ENCODE measurements around the gene NOS1AP.

The NOS1AP gene

GRCh38 chr1:162193221-162193620 lies 123.7 kb downstream of the NOS1AP start:
- no peak for TF ChIP-seq CTCF (IDR thresholded peaks at IDR 0.05; ENCODE audit: insufficient read depth, low read depth, low read length, missing control alignments)
- no peak overlapping the region for H3K4me3 ChIP-seq (ENCODE audit: low read length)
- no peak for DNase-seq (ENCODE audit: low read depth)

- no peak for TF ChIP-seq CTCF (IDR thresholded peaks at IDR 0.05; ENCODE audit: insufficient read depth, low read depth, low read length, missing control alignments)
- H3K4me3 ChIP-seq (ENCODE audit: low read length): no peak overlapping the region
- no peak for DNase-seq (ENCODE audit: low read depth)
Observed at GRCh38 chr1:162193815-162194214, 124.3 kb downstream of the NOS1AP start.

GRCh38 chr1:162195567-162195966 lies 126.1 kb downstream of the NOS1AP start:
- no peak for TF ChIP-seq CTCF (IDR thresholded peaks at IDR 0.05; ENCODE audit: insufficient read depth, low read depth, low read length, missing control alignments)
- no peak overlapping the region for H3K4me3 ChIP-seq (ENCODE audit: low read length)
- no peak for DNase-seq (ENCODE audit: low read depth)

DNA sequence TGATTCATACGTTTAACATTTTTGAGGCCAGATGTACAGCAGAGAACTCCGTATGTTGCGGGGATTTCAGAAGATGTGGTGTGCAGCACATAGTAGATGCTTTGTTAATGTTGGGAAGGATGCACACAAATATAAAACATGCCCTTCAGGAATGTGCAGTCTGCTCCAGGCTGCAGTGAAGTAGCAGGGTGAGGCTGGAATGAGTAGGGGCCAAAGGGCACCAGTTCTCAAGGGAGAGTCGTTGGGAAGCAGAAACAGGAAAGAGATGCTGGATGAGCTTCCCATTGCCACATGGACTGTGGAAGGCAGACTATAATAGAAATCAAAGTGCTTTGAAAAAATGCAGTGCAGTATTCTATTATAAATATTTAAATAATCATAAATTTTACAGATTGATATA lies 126.9 kb downstream of the NOS1AP start:
- no peak for DNase-seq (ENCODE audit: low read depth)
- no peak for TF ChIP-seq CTCF (IDR thresholded peaks at IDR 0.05; ENCODE audit: insufficient read depth, low read depth, low read length, missing control alignments)
- H3K4me3 ChIP-seq (ENCODE audit: low read length): no peak overlapping the region

- DNase-seq (ENCODE audit: low read depth): no peak
- no peak for TF ChIP-seq CTCF (IDR thresholded peaks at IDR 0.05; ENCODE audit: insufficient read depth, low read depth, low read length, missing control alignments)
Observed at GRCh38 chr1:162197041-162197531, 127.6 kb downstream of the NOS1AP start.

DNA sequence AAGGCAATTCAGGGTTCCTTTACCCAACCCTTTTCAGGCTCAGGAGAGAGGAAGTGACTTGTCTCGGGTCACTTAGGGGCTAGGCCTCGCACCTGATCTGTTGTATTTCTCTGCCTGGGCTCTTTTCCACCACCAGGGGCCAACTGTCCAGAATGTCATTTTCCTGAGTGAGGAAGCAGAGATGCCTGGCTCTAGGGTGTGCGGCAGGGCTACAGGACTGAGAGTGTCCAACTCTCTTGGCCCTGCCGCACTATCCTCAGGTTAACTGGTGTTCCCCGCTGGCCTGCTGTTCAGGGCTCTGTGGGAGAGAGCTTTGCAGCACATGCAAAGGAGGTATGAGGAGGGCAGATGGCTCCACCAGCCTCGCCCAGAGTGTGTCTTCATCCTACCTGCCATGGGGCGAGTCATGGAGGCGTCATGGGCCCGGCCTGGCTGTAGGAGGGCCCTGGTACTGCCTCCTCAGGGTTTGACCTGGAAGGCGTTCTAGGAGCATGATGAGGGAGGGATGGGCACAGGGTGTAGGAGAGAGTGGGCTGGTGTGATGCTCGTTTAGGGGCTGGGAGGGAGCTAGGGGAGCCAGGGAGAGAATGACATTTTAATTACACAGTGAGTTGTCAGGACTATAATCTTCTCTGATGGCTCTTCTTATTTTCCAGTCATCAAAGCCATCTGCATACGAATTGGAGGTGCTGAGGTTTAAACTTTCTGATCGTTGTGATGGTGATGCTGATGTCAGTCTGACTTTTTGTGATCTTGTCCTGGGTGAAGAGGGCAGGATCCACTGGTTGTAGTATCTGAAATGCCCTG lies 128.3 kb downstream of the NOS1AP start:
- peak; percentile 40 for DNase-seq (ENCODE audit: low read depth)
- no peak for TF ChIP-seq CTCF (IDR thresholded peaks at IDR 0.05; ENCODE audit: insufficient read depth, low read depth, low read length, missing control alignments)
- H3K4me3 ChIP-seq (ENCODE audit: low read length): no peak overlapping the region

More at GRCh38 chr1:162197041-162197531, 127.6 kb downstream of the NOS1AP start:
- no peak overlapping the region for H3K4me3 ChIP-seq (ENCODE audit: low read length)

Data from epithelial cell of esophagus (primary cell).